GM23248 (cell line): ENCODE data around the gene SLC25A28.

Experiments
- EZH2 ChIP-seq: fragments of 200-600 bp; sonication (generic); IDR thresholded peaks from 2 replicates; pipeline ENCODE4 v1.6.1; 2018; ENCODE audit warnings: antibody characterized with exemption, mild to moderate bottlenecking; ENCODE audit not compliant: insufficient read depth, poor library complexity, severe bottlenecking
- EZH2phosphoT487 ChIP-seq: fragments of 200-600 bp; sonication (generic); IDR thresholded peaks from 2 replicates; pipeline ENCODE4 v1.6.1; 2018; ENCODE audit warnings: antibody characterized with exemption, moderate library complexity, mild to moderate bottlenecking, low read depth; ENCODE audit not compliant: insufficient read depth

GRCh38 chr10:99582255-99582770 is 37.9 kb downstream of the SLC25A28 start:
- TF ChIP-seq EZH2 (no peak), EZH2phosphoT487 (no peak)
